ENCODE measurements around the gene ZNF276. TPM values are rescaled to one million over a fixed set of nuclear protein-coding genes. Genes with fewer than 3 reads are reported as not detected.

ZNF276 gene
- total and polyA plus RNA-seq, 9 donors = 7.1 to 39.9 (median 25.5) TPM

- intact Hi-C loops (cut with DNase I) = no loop called here
- H3K36me3 ChIP-seq = no peaks in the 10 kb centered on the region
- WGBS, 3 donors = 71 to 81% (median 73%) methylated on average over 24 of the region's 24 CpGs
- peak in 1 of 5 donors; percentile 7 for DNase-seq
- no peaks in the 10 kb centered on the region for H3K27me3 ChIP-seq
- peaks cover 11% of the 10 kb centered on the region for H3K4me1 ChIP-seq (ENCODE audit: insufficient read depth)
- no peaks in the 10 kb centered on the region for H3K9me3 ChIP-seq
- no peak overlapping the region for H3K4me3 ChIP-seq
- no peak for TF ChIP-seq CTCF (IDR thresholded peaks at IDR 0.05)
- no peak for TF ChIP-seq POLR2A (IDR thresholded peaks at IDR 0.05)
- TF ChIP-seq EP300 (IDR thresholded peaks at IDR 0.05) = no peak
- no peak overlapping the region for H3K27ac ChIP-seq
Observed at GRCh38 chr16:89717688-89718505, 3.4 kb upstream of the ZNF276 start.

GRCh38 chr16:89720551-89720812 lies 855 bp upstream of the ZNF276 start:
- no peaks in the 10 kb centered on the region for H3K9me3 ChIP-seq
- TF ChIP-seq EP300 (IDR thresholded peaks at IDR 0.05) = no peak
- no peak for TF ChIP-seq POLR2A (IDR thresholded peaks at IDR 0.05)
- TF ChIP-seq CTCF (IDR thresholded peaks at IDR 0.05) = no peak
- no peaks in the 10 kb centered on the region for H3K36me3 ChIP-seq
- peak overlapping the region; percentile 26 to 95 for H3K27ac ChIP-seq
- peak overlapping the region; percentile 94 for H3K4me3 ChIP-seq
- DNase-seq = peak in 4 of 5 donors; percentile 51 to 76 (median 64)
- peaks cover 11% of the 10 kb centered on the region for H3K4me1 ChIP-seq (ENCODE audit: insufficient read depth)
- 0 to 1% (median 0%) methylated on average over 14 to 29 of the region's 29 CpGs for WGBS, 3 donors
- H3K27me3 ChIP-seq = no peaks in the 10 kb centered on the region
- intact Hi-C loops (cut with DNase I) = no loop called here

- peak in 2 of 5 donors; percentile 23 to 61 for DNase-seq
- intact Hi-C loops (cut with DNase I) = no loop called here
- Histone ChIP-seq H3K4me3 (peak overlapping the region; percentile 94), H3K27ac (peak overlapping the region; percentile 26 to 95), H3K27me3 (no peaks in the 10 kb centered on the region), H3K36me3 (no peaks in the 10 kb centered on the region), H3K9me3 (no peaks in the 10 kb centered on the region), H3K4me1 (ENCODE audit: insufficient read depth) (peaks cover 11% of the 10 kb centered on the region)
- 0 to 2% (median 1%) methylated on average over 52 to 112 of the region's 112 CpGs for WGBS, 3 donors
- TF ChIP-seq EP300 (IDR thresholded peaks at IDR 0.05) (no peak), CTCF (IDR thresholded peaks at IDR 0.05) (no peak), POLR2A (IDR thresholded peaks at IDR 0.05) (no peak)
Observed at GRCh38 chr16:89721546-89722391, 432 bp downstream of the ZNF276 start.

- Histone ChIP-seq H3K27me3 (no peaks in the 10 kb centered on the region), H3K27ac (peak overlapping the region in 1 of 2 donors; percentile 95), H3K36me3 (no peaks in the 10 kb centered on the region), H3K9me3 (no peaks in the 10 kb centered on the region), H3K4me3 (peak overlapping the region; percentile 94), H3K4me1 (ENCODE audit: insufficient read depth) (peaks cover 11% of the 10 kb centered on the region)
- intact Hi-C loops (cut with DNase I) = no loop called here
- 36 to 42% (median 40%) methylated on average over 53 to 56 of the region's 56 CpGs for WGBS, 3 donors
- peak in 3 of 5 donors; percentile 24 to 68 (median 24) for DNase-seq
- TF ChIP-seq POLR2A (IDR thresholded peaks at IDR 0.05) (no peak), EP300 (IDR thresholded peaks at IDR 0.05) (no peak), CTCF (IDR thresholded peaks at IDR 0.05) (no peak)
Observed at GRCh38 chr16:89722392-89723278, 1.3 kb downstream of the ZNF276 start.

Data from ovary (tissue), 9 donors.